Activated gamma-delta T cell treated with Interleukin-2 at 50 U/mL for 16 hours (primary cell): Measurements from ENCODE around the gene PCDHGA8.
"Not testable (repeated sequence)": the region's sequence is repeated elsewhere in the genome, so short reads cannot be mapped to it uniquely, and the experiment has no call there.

Experiments
- DNase-seq: peaks from one replicate; pipeline ENCODE4 v3.0.0-alpha.2; 2020

PCDHGA8 gene

DNA sequence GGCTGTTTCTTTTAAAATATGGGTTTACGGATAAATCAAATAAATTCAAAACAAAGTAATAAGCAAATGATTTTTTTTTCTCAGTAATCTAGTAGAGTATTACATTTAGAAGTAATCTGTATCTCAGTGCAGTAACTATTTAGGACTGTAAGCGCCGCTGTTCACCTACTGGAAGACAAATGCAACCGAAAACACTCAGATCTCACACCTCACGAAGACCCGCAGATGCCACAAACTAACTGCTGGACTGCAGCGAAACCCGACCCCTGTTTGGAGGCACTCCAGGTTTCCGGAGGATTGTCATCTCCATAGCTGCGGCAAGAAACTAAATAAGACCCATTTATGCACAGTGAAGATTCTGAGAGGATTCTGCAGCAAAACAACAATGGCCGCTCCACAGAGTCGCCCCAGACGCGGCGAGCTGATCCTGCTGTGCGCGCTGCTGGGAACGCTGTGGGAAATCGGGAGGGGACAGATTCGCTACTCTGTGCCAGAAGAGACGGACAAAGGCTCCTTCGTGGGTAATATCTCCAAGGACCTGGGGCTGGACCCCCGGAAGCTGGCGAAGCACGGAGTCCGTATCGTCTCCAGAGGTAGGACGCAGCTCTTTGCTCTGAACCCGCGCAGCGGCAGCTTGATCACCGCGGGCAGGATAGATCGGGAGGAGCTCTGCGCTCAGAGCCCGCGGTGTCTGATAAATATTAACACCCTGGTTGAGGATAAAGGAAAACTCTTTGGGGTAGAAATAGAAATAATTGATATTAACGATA, at the start of gene PCDHGA8:
Gene PCDHGA8, plus strand, starts transcription at position 205 of the 770 bp plus-strand sequence. Its CDS starts 181 bp downstream, at position 386.
- no peak for DNase-seq

DNA sequence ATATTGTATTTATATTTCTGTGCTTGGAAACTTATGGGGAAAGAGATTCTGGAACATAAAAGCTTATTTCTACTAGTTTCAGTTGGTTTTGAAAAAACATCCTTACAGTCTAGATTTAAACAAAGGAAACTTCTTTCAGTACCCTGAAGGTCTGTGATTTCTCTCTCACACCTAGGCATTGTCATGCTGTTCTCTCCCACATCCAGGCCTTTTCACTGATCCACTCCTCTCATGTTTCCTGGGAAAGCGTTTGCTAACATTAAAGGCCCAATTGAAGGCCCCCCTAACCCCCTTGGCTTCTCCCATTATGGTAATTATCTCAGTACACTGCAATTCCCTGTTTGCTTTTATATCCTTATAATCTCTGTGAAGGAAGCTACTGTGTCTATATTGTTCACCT, 49.7 kb upstream of the PCDHGA8 start:
- no peak for DNase-seq

DNA sequence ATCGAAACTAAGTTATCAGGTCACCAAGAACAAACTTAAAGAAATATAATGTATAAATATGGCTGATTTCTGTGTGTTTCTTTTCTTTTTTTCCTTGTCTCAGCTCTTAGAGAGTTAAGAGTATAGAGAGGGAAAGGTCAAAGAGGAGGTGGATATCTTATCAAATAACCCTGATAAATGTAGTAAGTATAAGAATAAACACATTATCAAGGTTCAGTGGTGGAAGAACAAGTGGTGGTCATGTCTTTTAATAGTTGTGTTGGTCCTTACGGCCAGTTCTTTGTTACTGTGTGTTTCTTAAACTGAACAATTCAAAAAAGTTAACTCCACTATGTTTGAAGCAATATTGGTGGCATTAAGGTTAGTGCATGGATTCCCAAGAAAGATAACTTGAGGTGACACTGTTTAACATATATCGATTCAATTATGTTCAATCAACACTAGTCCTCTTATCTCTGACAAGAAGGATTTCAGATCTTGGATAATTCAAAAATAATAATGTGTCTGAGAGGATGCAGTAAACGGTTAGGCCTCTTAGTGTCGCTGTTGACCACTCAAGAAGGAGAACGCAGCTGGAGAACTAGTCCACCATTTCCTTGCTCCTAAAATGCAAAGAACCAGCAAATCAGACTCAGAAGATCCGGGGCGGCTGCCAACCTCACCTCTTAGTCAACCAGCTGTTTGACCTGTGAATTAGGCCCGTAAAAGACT, 49.0 kb upstream of the PCDHGA8 start, which contains the start of gene PCDHGA3:
Gene PCDHGA3, plus strand, starts transcription at position 588 of the 711 bp plus-strand sequence. CDS start 205 bp downstream, outside the sequence.
- no peak for DNase-seq

DNA sequence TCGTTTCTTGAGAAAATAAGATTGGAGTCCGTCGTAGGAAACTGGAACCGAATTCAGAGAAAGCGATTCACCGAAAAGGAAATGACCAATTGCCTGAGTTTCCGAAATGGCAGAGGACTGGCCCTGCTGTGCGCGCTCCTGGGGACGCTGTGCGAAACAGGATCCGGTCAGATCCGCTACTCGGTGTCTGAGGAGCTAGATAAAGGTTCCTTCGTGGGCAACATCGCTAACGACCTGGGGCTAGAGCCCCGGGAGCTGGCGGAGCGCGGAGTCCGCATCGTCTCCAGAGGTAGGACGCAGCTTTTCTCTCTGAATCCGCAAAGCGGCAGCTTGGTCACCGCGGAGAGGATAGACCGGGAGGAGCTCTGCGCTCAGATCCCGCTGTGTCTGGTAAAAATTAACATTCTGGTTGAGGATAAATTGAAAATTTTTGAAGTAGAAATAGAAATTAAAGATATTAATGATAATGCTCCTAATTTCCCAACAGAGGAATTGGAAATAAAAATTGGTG, 48.4 kb upstream of the PCDHGA8 start:
- no peak for DNase-seq

DNA sequence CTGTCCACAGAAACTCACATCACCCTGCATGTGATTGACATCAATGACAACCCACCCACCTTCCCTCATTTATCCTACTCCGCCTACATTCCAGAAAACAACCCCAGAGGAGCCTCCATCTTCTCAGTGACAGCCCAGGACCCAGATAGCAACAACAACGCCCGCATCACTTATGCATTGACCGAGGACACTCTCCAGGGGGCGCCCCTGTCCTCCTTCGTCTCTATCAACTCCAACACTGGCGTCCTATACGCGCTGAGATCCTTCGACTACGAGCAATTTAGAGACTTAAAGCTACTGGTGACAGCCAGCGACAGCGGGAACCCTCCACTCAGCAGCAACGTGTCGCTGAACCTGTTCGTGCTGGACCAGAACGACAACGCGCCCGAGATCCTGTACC, 47.1 kb upstream of the PCDHGA8 start:
- DNase-seq: no peak

- DNase-seq: not testable (repeated sequence)
Measured at GRCh38 chr5:141346017-141346416, 46.4 kb upstream of the PCDHGA8 start.

GRCh38 chr5:141349917-141350619, 42.4 kb upstream of the PCDHGA8 start, which contains the start of gene PCDHGB1:
TSS of gene PCDHGB1 (plus strand) at chr5:141350099. CDS start at chr5:141350261, 162 bp downstream.
- no peak for DNase-seq

GRCh38 chr5:141351591-141351990, 40.8 kb upstream of the PCDHGA8 start:
- no peak for DNase-seq

DNA sequence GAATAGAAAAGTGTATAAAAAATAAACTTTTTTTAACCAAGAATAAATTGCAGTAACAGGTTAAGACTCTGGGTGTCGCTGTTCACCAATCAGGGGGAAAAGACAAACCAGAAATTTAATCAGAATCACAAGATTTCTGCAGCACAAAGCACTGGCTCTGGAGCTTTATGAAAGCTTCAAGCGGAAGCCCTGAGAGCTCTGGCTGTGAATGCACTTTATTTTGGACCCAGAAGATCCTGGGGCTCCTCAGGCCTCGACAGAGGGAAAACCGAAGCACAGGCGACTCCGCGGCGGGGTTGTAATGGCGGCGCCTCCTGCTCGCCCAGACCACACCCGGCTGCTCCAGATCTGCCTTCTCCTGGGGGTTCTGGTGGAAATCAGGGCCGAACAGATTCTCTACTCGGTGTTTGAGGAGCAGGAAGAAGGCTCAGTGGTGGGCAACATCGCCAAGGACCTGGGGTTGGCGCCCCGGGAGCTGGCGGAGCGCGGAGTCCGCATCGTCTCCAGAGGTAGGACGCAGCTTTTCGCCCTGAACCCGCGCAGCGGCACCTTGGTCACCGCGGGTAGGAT, 37.4 kb upstream of the PCDHGA8 start, which contains the start of gene PCDHGA4:
Gene PCDHGA4, plus strand, starts transcription at position 122 of the 570 bp plus-strand sequence. Its CDS starts 87 bp downstream, at position 209.
- DNase-seq: no peak

DNA sequence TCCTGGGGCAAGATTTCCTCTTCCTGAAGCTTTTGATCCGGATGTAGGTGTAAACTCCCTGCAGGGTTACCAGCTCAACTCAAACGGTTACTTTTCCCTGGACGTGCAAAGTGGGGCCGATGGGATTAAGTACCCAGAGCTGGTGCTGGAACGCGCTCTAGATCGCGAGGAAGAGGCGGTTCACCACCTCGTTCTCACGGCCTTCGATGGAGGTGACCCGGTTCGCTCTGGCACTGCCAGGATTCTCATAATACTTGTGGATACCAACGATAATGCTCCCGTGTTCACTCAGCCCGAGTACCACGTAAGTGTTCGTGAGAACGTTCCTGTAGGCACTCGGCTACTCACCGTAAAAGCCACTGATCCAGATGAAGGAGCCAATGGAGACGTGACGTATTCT, 36.8 kb upstream of the PCDHGA8 start:
- no peak for DNase-seq

- no peak for DNase-seq
Measured at GRCh38 chr5:141356133-141356532, 36.3 kb upstream of the PCDHGA8 start.

DNA sequence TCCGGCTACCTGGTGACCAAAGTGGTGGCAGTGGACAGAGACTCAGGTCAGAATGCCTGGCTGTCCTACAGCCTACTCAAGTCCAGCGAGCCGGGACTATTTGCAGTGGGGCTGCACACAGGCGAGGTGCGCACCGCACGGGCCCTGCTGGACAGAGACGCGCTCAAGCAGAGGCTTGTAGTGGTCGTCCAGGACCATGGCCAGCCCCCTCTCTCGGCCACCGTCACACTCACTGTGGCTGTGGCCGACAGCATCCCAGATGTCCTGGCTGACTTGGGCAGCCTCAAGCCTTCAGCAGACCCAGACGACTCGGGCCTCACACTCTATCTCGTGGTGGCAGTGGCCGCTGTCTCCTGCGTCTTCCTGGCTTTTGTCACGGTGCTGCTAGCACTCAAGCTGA, 35.5 kb upstream of the PCDHGA8 start:
- DNase-seq: no peak

DNA sequence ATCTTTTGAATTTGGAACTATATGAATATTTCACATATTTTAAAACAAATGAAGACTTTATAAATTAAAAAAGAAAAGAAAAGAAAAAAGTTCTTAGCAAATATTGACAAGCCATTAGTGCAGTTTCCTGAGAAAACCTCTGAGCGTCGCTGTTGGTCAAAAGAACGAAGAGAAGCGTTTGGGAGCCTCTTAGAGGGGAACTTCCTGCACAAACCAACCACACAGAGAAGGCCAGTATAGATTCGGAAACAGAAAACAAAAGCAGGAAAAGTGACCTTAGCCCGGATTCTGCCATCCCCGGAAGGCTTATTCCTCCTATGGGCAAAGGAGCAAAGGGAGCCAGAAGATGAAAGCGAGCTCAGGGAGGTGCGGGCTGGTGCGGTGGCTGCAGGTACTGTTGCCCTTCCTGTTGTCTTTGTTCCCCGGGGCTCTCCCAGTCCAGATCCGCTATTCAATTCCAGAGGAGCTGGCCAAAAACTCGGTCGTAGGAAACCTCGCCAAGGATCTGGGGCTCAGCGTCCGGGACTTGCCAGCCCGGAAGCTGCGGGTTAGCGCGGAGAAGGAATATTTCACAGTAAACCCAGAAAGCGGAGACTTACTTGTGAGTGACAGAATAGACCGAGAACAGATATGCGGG, 32.5 kb upstream of the PCDHGA8 start, which contains the start of gene PCDHGB2:
Gene PCDHGB2, plus strand, starts transcription at position 205 of the 637 bp plus-strand sequence. Its CDS starts 142 bp downstream, at position 347.
- DNase-seq: no peak

- DNase-seq: no peak
Measured at GRCh38 chr5:141360685-141361084, 31.7 kb upstream of the PCDHGA8 start.

DNA sequence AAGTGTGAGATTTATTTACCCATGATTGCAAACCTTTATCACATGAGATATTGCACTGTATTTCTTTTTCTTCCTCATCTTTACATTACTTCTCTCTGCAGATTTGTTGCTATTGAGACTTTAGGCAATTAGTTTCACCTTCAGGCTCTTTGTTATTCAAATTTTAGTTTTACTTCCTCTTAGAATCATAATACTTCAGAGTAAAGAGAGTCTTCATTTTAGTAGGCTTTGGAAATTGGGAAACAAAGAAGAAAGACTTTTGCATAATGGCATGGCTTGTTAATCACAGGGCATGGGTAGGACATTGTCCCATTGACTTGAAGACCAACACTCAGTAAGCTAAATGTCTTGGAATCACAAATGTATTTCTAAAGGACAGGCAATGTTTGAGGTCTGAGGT, 29.7 kb upstream of the PCDHGA8 start:
- DNase-seq: no peak

DNA sequence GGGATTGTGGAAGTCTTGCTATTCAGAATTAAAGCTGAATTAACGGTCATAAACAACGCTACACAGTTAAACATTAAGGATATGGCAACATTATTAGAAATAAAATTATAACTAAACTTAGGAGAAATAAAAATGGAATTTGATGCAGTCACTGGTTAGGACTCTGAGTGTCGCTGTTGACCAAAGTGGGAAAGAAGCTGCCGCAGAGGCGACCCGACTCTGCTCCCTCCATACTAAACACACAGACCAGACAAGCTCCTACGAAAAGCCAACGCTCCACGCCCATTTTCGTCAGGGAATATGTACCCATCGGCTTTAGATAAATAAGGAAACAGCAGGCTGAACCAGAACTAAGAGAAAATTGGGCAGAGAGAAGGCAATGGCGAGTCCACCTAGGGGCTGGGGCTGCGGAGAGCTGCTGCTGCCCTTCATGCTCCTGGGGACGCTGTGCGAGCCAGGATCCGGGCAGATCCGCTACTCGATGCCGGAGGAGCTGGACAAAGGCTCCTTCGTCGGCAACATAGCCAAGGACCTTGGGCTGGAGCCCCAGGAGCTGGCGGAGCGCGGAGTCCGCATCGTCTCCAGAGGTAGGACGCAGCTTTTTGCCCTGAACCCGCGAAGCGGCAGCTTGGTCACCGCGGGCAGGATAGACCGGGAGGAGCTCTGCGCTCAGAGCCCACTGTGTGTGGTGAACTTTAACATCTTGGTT, 28.3 kb upstream of the PCDHGA8 start, which contains the start of gene PCDHGA5:
Gene PCDHGA5, plus strand, starts transcription at position 211 of the 709 bp plus-strand sequence. Its CDS starts 169 bp downstream, at position 380.
- DNase-seq: no peak

GRCh38 chr5:141366016-141366896, 26.2 kb upstream of the PCDHGA8 start:
- DNase-seq: no peak

GRCh38 chr5:141369994-141370848, 22.2 kb upstream of the PCDHGA8 start, which contains the start of gene PCDHGB3:
TSS of gene PCDHGB3 (plus strand) at chr5:141370242. CDS start at chr5:141370395, 153 bp downstream.
- DNase-seq: no peak
